K562 (cell line): Measurements from ENCODE around the gene MBNL2.

Source experiments
- ATF7 ChIP-seq: fragments of 450-650 bp; IDR thresholded peaks from 2 replicates; pipeline ENCODE4 v1.7.1; 2014; ENCODE audit warnings: mild to moderate bottlenecking, moderate library complexity
- CTCF ChIP-seq, 3 experiments: IDR thresholded peaks in 2 of 3; conservative IDR thresholded peaks in 1 of 3; 2 replicates each; pipeline ENCODE4 v1.5.1; 2011 to 2012; ENCODE audit warnings: low read length in 3 of 3, mild to moderate bottlenecking in 3 of 3, control low read depth in 2 of 3, improper control_type of control experiment in 1 of 3, inconsistent platforms in 1 of 3, low read depth in 1 of 3, mixed read lengths in 1 of 3, moderate library complexity in 1 of 3; ENCODE audit not compliant: insufficient read depth in 2 of 3
- FOXK1 ChIP-seq: sonication (generic); formaldehyde crosslinking; IDR thresholded peaks from 2 replicates; pipeline ENCODE4 v1.8.0; 2022; ENCODE audit warnings: missing genetic modification reagents, mild to moderate bottlenecking, borderline replicate concordance
- POLR2AphosphoS2 ChIP-seq: IDR thresholded peaks from 2 replicates; pipeline ENCODE4 v1.6.1; 2012; ENCODE audit warnings: low read length, improper control_type of control experiment

DNA sequence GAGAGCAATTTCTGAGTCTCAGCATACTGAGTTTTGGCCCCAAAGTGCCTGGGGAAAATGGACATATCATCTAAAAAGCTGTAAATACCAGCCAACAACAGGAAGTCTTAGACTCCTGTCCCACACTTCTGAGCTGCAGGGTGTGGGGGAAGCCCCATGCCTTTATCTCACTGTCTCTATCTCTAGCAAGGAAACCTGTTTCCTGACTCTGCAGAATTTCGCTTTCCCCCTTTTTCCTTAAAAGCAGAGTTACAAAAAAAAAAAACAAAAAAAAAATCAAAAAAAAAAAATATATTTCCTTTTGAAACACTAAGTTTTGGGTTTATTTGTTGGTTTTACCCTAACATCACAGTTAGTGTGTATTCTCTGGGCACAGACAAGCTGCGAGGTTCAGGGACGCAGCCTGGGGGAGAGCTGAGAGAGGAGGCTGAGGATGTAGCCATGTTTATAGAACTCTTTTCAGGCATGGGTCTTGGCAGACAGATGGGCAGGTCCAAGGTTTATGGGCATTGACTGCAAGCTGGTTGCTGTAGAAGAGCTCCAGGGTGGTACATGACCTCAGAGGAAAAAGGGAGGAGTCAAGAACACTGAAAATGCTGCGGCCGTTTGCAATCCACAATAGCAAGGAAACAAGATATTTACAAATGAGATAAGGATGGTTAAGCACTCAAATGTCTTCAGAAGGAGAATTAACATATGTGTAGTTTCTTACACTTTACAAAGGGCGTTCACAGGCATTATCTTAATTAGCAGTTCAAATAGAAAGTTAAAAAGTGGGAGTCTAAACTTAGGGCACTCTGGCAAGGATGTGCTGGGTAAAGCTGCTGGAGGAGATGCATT lies 4.9 kb downstream of the MBNL2 start:
- no peak; a peak in 1 of 6 replicates for TF ChIP-seq CTCF (IDR thresholded peaks at IDR 0.05 in 2 of 3, conservative IDR thresholded peaks at IDR 0.05 in 1 of 3; ENCODE audit: insufficient read depth in 2 of 3, low read depth in 1 of 3, low read length in 3 of 3)
- TF ChIP-seq POLR2AphosphoS2: no peak
- no peak for TF ChIP-seq ATF7
- no peak for TF ChIP-seq FOXK1 (CRISPR knock-in tag)
